GM19238 (cell line): ENCODE measurements around the gene CNGB1.
"Not testable (repeated sequence)": the region's sequence is repeated elsewhere in the genome, so short reads cannot be mapped to it uniquely, and the experiment has no call there.

Experiments
- DNase-seq: peaks from one replicate; pipeline ENCODE4 v3.0.0; 2011; ENCODE audit warnings: low spot score; ENCODE audit not compliant: insufficient read length

The CNGB1 gene

GRCh38 chr16:57938484-57938883, 32.4 kb downstream of the CNGB1 start:
- no peak for DNase-seq

GRCh38 chr16:57937861-57938260, 33.1 kb downstream of the CNGB1 start:
- DNase-seq = no peak

- no peak for DNase-seq
Observed at GRCh38 chr16:57935904-57936303, 35.0 kb downstream of the CNGB1 start.

- no peak for DNase-seq
Observed at GRCh38 chr16:57930533-57930932, 40.4 kb downstream of the CNGB1 start.

GRCh38 chr16:57929250-57929649, 41.7 kb downstream of the CNGB1 start:
- no peak for DNase-seq

GRCh38 chr16:57926041-57926440, 44.9 kb downstream of the CNGB1 start:
- DNase-seq = no peak

- no peak for DNase-seq
Observed at GRCh38 chr16:57925310-57925709, 45.6 kb downstream of the CNGB1 start.

- no peak for DNase-seq
Observed at GRCh38 chr16:57924514-57924913, 46.4 kb downstream of the CNGB1 start.

- DNase-seq = no peak
Observed at GRCh38 chr16:57923841-57924240, 47.1 kb downstream of the CNGB1 start.

GRCh38 chr16:57923418-57923817, 47.5 kb downstream of the CNGB1 start:
- DNase-seq = no peak

GRCh38 chr16:57920880-57921229, 50.1 kb downstream of the CNGB1 start:
- no peak for DNase-seq

GRCh38 chr16:57920215-57920879, 50.6 kb downstream of the CNGB1 start:
- no peak for DNase-seq

GRCh38 chr16:57918994-57919393, 51.9 kb downstream of the CNGB1 start:
- DNase-seq = no peak

- no peak for DNase-seq
Observed at GRCh38 chr16:57918444-57918843, 52.5 kb downstream of the CNGB1 start.

GRCh38 chr16:57917929-57918328, 53.0 kb downstream of the CNGB1 start:
- DNase-seq = not testable (repeated sequence)

- DNase-seq = not testable (repeated sequence)
Observed at GRCh38 chr16:57917489-57917888, 53.4 kb downstream of the CNGB1 start.

- DNase-seq = no peak
Observed at GRCh38 chr16:57916735-57917438, 54.0 kb downstream of the CNGB1 start.

GRCh38 chr16:57915811-57916488, 55.0 kb downstream of the CNGB1 start:
- no peak for DNase-seq

GRCh38 chr16:57915267-57915666, 55.7 kb downstream of the CNGB1 start:
- no peak for DNase-seq

GRCh38 chr16:57914244-57915173, 56.4 kb downstream of the CNGB1 start:
- DNase-seq = no peak

- DNase-seq = no peak
Observed at GRCh38 chr16:57912529-57913260, 58.2 kb downstream of the CNGB1 start.
